ENCODE data around the gene CNTN1.
"Not testable (repeated sequence)": the region's sequence is repeated elsewhere in the genome, so short reads cannot be mapped to it uniquely, and the experiment has no call there.

CNTN1 gene

DNA sequence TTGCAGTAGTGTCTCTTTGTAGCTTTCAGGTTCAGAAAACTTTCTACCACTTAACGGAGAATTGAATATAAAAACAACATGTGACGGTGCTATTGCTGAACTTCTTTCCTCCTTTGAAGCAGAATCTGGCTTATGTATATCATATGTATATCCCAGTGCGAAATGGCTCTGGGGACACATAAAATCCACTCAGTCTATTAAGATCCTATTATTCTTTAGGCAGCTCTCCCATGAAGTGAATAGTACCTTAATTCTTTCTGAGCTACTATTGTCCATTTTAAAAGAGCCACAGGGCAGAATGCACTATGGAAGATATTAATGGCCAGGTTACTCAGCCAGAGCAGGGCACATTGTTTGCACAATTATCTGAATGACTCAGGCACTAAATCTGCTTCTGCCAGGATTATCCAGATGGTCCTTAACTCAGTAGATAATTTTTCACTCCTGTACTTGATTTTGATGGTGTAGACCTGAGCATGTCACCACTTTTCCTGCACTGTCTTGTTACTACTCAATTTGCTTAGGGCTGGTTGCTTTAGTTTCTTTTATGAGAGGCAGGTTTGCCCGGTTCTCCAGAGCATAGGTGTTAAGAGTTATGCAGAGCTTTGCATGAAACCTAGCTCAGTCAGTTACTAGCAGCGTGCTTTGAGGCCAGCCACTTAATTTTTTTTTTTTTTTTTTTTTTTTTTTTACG lies 5.5 kb downstream of the CNTN1 start:
- no peak for DNase-seq (ENCODE audit: low read depth in 2 of 2)

DNA sequence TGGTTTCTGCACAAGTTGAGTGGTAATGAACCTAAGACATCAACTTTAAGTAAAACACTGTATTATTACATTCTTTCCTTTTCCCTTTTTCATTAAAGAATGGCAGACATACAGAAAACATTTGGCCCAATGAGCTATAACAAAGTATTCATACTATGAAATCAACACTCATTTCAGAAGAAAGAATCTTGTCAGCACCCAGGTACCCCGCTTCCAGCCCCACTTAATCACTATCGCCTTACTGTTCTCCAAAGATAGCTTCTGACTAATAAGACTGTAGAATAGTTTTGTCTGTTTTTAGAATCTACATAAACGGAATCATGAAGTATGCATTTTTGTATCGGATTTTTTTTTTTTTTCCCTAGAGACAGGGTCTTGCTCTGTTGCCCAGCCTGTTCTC lies 9.5 kb downstream of the CNTN1 start:
- DNase-seq (ENCODE audit: low read depth in 2 of 2) = no peak

DNA sequence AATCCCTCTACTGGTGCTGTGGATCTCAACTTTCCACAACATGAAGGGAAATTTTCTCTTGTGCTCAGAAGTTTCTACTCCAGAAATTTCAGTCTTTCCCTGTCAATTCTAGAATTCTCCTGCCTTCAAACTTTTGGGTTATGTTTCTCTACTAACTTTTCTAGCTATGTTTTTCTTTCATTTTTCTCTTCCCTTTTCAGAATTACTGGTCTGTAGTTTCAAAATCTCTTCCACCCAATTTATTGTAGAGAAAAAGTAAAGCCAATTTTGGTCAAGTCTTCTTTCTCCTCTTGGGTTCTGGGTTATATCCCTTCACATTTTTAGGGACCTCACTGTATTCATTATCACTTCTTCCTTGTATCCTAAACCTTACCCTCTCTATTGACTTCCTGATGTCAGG lies 18.9 kb downstream of the CNTN1 start:
- DNase-seq (ENCODE audit: low read depth in 2 of 2) = no peak

DNA sequence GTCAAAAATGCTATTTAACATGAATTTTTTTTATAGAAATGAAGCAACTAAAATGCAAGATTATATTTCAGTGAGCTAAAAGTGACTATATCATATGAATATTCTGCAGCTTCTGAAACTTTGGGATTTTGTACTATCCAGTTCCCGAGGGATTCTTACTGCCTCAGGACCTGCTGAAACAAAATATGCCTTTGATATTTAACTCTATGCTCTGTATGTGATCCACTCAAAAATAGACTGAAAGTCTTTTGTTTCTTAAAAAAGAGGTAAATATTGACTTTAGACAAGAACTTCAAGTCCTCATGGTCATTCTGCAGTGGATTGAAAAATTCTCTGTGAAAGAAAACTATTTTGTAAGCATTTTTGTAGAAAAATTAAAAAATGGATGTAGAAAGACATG lies 22.4 kb downstream of the CNTN1 start:
- no peak for DNase-seq (ENCODE audit: low read depth in 2 of 2)

DNA sequence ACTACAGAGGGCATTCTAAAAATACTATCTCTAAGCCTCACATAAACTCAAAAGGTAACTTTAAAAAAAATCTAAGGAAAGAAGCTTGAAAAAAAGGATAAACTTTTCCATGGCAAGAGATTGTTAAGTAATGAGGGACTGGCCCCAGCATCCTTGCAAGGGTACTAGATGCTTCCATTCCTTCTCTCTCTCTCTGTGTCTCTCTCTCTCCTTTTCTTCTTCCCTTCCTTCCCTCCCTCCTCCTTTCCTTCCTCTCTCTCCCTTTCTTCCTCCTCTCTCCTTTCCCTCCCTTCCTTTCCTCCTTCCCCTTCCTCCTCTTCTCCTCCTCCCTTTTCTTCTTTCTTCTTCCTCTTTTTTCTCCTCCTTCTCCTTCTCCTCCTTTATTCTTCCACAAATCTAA lies 23.8 kb downstream of the CNTN1 start:
- DNase-seq (ENCODE audit: low read depth in 2 of 2) = no peak

DNA sequence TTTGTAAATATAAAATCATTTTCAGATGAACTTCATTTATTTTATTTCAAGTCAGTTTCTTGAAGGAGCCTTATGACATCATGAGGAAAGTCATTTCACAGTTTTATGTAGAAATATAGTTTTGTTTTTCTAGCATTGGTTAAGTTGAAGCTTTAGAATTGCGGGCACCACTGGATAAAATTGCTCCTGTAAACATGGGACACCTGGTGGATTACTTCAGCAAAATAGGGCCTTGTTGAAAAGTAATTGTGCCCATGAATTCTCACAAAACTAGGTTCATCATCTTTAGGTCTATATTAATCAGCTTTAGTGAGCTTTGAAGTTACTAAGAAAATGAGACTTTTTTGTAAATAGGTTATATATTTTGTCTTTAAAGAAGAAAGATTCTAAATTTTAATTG lies 25.3 kb downstream of the CNTN1 start:
- DNase-seq (ENCODE audit: low read depth in 2 of 2) = no peak

DNA sequence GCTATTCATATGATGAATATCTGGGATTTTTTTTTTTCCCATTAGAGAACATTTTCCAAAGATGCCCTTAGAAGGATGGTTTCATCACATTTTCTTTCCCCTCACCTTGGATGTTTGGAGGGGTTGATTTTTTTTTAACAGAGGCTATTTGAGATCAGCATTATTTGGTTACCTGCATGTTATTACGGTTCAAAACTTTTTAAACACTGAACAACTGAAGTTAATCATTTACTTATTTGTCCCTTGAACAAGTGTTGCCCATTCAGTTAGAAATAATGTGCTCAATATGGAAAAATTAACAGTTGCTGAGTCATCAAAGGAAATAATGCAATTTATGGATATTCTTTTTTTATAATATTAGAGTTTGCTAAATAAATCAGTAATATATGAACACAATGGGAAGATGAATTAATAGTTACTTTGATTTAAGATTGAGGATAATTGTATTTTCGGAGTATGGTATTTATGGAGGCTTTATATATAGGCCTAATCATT lies 26.7 kb downstream of the CNTN1 start:
- DNase-seq (ENCODE audit: low read depth in 2 of 2) = no peak

DNA sequence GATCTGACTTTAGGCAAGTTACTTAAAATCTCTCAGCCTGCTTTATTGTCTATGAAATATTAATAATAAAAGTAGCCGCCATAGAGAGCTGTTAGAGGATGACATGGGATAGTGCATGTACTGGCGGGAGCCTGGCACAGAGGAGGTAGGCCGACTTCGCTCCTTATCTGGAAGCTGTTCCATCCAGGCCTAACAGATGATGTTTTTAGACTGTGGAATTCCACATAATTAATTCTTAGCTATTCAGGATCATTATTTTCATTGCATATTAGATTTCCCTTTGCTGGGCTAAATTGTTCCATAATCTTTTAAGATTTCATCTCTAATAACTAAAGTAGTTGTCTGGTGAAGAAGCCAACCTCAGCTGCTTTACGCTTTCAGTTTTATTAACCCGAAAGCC lies 30.8 kb downstream of the CNTN1 start:
- DNase-seq (ENCODE audit: low read depth in 2 of 2) = no peak

DNA sequence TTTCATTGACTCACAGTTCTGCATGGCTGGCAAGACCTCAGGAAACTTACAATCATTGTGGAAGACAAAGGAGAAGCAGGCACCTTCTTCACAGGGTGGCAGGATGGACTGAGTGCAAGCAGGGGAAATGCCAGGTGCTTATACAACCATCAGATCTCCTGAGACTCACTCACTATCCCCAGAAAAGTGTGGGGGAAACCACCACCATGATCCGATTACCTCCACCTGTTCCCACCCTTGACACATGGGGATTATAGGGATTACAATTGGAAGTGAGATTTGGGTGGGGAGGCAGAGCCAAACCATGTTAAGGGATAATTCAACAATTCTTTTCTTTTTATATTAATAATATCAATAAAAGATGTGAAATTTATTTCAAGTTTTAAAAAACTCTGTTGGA lies 34.1 kb downstream of the CNTN1 start:
- DNase-seq (ENCODE audit: low read depth in 2 of 2) = no peak

DNA sequence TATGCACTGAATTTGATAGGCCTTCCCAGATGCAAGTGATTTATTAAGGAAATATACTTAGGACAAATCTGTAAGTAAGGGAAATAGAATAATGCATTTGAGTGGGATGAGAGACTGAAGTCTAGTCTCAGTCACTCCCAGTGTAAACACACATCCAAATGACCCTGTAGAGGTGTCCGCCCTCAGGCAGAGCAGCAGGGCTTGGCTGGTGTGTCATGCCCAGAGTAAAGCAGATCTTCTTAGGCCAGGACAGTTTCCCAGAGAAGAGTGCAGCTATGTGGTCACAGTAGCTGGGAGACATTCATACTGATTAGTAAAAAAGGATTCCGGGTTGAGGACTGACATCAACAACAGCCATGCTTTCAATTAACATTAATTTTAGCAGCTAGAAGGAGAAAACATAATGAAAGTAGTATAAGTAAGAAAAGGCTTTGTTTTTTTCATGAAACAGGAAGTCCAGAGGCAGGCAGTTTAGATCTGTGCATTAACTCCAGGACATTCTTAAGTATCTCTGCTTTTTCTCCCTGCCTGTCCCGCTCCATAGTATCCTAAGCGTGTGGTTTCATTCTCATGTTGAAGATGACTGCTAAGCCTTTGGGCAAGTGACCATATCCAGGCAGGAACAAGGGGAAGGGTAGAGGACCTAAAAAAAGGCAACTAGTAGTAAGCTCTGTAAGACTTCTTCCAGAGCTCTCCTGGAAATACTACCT lies 35.7 kb downstream of the CNTN1 start:
- DNase-seq (ENCODE audit: low read depth in 2 of 2) = no peak

DNA sequence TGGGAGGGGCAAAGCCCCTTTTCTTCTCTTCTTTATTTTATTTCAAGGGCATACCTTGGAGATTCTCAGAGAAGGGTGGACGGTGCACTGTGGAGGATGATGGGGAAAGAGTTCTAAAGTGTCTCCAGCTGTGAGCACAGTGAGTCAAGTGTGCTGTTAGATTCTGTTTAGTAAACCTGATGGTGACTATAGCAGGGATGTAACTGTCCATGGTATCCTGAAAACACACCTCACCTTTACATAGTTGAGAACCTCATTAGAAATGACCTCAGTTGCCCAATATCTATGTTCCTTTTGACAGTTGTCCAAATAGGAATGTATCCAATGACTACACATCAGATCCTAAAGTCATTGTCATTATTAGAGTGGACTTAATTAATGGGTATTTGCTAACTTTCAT lies 38.0 kb downstream of the CNTN1 start:
- DNase-seq (ENCODE audit: low read depth in 2 of 2) = no peak

DNA sequence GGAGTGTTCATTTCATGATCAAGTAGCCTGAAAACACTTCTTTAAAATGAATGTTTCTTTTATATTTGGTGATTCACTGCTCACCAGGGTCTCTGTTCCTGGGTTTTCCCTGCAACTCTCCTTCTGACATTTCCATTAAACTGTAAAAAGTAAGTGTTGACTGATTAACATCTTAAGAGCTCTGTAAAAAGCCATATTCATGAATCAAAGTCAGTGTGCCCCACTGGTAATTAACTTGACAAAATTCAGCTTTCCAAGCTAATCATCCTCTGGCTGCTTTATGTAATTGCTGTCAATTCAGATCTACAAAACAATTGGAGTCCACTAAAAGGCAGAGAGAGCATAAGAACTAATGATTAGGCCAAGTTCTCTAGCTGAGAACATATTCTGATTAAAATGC lies 41.6 kb downstream of the CNTN1 start:
- DNase-seq (ENCODE audit: low read depth in 2 of 2) = no peak

DNA sequence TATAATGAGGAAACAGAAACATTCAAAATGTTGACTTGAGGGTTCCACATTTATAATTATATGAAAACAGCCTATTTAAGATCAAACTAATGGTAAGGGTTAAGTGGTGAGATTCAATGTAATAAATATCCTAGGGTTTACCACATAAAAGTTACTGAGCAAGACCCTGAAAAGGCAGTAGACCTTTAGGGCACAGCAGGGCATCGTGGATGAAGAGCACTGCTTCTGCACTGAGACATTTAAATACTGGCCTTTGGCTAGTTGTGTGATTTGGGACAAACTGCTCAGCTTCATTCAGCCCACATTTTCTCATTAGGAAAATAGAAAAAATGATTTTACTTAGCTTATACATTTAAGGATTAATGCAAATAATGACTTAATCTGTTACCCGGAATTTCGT lies 42.0 kb downstream of the CNTN1 start:
- DNase-seq (ENCODE audit: low read depth in 2 of 2) = no peak

DNA sequence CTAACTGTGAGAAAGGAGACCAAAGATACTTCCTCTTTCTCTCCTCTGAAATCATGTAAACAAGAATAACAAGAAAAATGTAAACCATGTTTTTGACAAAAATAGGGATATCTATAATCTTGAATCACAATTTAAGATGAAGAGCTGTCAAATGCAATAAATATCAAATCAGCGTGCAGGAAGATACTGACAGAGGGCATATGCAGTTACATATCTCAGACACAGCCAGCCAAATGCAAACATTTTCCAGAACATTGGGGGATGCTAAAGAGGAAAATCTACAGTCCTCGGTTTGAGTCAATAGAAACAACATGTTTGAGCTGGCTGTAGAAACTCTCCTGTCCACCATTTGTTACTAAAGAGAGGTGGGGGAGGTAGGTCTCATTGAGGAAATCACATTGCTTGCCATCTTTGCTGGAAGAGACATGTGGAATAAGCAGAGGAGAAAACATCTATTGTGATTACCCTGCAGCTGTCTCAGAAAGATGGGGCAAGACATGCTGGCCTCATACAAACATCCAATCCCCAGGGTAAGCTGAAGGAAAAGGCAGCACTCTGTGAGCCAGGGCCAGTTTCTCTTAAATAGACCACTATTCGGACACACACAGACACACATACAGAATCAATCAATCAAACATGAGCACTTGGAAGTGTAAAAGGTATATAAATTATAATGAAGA lies 43.5 kb downstream of the CNTN1 start:
- no peak for DNase-seq (ENCODE audit: low read depth in 2 of 2)

DNA sequence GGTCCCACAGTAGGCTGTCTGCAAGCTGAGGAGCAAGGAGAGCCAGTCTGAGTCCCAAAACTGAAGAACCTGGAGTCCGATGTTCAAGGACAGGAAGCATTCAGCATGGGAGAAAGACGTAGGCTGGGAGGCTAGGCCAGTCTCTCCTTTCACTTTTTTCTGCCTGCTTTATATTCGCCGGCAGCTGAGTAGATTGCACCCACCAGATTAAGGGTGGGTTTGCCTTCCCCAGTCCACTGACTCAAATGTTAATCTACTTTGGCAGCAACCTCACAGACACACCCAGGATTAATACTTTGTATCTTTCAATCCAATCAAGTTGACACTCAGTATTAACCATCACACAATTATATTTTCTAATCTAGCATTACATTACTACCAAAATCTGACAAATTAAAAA lies 45.2 kb downstream of the CNTN1 start:
- not testable (repeated sequence) for DNase-seq (ENCODE audit: low read depth in 2 of 2)

DNA sequence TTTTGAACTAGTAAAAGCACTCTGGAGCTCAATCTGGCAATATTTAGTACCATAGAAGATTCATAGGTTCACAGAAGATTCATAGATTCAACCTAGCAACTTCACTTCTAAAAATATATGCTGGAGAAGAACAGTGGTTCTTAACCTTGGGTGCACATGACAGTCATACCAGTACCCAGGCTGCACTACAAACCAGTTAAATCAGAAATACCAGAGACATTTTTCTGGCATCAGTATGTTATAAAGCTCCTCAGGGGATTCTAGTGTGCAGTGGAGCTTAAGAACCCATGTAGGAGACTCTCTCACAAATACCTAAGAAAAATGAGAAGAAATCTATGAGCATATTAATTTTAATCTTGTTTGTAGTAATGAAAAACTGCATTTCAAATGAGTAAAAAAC lies 46.6 kb downstream of the CNTN1 start:
- DNase-seq (ENCODE audit: low read depth in 2 of 2) = no peak

DNA sequence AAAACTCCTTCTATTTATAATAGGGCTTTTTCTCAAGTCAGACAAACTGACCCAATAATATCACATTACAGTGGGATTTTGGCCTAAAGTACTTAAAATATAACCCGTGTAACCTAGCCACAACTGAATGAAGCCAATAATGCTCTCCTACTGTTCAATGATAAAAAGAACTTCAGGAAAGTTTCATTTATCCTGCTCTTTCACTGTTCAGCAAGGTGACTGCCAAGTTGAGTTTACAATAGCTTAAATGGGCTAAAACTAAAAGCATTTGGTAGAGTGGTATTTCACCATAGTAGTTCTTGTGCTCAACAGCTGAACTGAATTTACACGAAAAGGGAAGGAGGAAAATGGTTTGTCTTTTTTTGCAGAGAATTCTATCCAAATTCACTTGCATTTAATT lies 49.8 kb downstream of the CNTN1 start:
- DNase-seq (ENCODE audit: low read depth in 2 of 2) = no peak

DNA sequence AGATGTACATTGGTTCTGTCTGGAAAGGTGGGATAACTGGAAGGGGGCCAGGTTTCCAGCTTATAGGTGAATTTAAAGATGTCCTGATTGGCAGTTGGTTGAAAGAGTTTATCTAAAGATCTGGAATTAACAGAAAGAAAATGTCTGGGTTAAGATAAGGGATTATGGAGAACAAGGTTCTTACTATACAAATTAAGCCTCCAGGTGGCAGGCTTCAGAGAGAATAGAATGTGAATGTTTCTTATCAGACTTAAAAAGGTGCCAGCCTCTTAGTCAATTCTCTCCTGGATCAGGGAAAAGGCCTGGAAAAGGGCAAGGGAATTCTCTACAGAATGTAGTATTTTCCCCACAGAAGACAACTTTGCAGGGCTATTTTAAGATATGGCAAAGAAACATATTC lies 53.1 kb downstream of the CNTN1 start:
- no peak for DNase-seq (ENCODE audit: low read depth in 2 of 2)

DNA sequence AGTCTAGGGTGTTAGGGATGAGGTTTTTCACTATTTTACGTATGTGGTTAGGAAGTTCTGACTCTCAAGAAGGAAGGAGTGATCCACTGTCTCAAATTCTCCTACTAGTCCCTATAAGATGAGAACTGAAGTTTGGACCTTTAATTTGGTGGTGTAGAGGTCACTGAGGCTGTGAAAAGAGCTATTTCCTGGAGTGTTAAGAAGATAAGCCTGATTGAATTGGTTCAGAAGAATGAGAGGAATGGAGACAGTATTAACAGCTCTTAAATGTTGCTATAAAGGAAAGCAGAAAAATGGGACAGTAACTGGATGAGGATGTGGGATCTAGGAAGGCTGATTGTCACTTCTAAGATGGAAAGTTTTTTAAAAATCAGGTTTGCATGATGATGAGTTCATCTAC lies 57.6 kb downstream of the CNTN1 start:
- no peak for DNase-seq (ENCODE audit: low read depth in 2 of 2)

DNA sequence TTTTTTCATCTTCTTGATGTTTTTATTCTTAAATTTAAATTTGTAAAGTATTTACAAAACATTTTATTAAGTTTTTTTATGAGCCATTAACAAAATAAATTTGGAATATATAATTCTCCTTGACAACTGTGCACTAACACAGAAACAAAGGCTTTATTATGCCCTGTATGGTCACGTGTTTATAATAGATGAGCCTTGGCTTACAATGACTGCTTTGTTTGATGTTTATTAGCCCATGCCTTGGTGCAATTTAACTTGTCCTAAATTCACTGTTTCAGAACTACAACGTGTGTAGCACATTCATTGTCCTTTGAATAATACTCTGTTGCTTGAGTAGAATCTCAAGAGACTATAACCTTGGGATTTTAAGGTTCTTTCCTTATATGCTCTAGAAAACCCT lies 59.8 kb downstream of the CNTN1 start:
- DNase-seq (ENCODE audit: low read depth in 2 of 2) = no peak

DNA sequence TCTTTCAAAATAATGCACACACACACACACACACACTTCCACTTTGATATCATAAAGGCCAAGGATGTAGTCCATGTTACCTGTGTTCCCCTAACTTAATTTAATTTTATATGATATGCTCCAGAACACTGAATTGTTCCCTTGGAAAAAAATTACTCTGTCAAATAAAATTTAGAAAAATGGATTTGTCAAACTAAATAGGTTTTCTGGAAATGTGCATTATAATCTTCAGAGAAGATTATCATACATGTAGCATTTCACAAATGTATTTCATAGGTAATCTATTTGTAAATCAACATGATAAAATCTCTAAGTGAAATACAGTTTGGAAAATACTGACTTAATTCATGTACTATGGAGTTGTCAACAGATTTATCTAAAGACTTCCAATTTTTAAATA lies 68.6 kb downstream of the CNTN1 start:
- no peak for DNase-seq (ENCODE audit: low read depth in 2 of 2)

DNA sequence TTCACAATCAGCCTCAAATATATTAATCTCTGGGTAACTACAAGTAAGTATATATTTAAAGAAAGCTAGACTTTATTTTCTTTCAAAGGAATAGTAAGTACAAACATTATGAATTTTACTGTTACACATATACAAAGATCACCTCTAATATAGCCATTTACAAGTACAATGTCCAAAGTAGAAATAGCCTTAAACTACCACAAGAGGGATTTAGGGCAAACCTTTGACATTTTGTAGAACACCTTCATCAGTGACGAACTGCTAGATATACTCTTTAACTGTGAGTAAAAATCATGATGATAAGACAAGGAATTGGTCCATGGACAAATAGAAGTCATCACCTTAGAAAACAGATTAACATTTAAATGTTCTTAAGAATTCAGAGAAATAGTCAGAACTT lies 69.8 kb downstream of the CNTN1 start:
- no peak for DNase-seq (ENCODE audit: low read depth in 2 of 2)

All from stimulated activated CD8-positive, alpha-beta memory T cell treated with anti-CD3 and anti-CD28 coated beads, Interleukin-7, amount 100 ng/mL, for 4 hours (primary cell).